Erythroblast (primary cell): ENCODE measurements around the gene TLL2.

Experiments used
- GATA1 ChIP-seq: IDR thresholded peaks from 2 replicates; pipeline ENCODE4 v1.6.1; 2011; ENCODE audit warnings: low read depth, mild to moderate bottlenecking, control low read depth, low read length, moderate library complexity
- POLR2A ChIP-seq: IDR thresholded peaks from 2 replicates; pipeline ENCODE4 v1.6.1; 2011; ENCODE audit warnings: mild to moderate bottlenecking, low read length

GRCh38 chr10:96491303-96491702 is 22.4 kb downstream of the TLL2 start:
- TF ChIP-seq POLR2A (no peak), GATA1 (no peak)
